K562 (cell line): ENCODE results near the gene MBD3. TPM values are rescaled to one million over a fixed set of nuclear protein-coding genes. Genes with fewer than 3 reads are reported as not detected.

Experiments
- ARID2 ChIP-seq: fragments of 450-650 bp; IDR thresholded peaks from 2 replicates; pipeline ENCODE4 v1.6.1; 2017; ENCODE audit warnings: antibody characterized with exemption, mild to moderate bottlenecking
- ASH1L ChIP-seq: fragments of 450-650 bp; IDR thresholded peaks from 2 replicates; pipeline ENCODE4 v1.6.1; 2018; ENCODE audit warnings: borderline replicate concordance, mild to moderate bottlenecking, low read depth; ENCODE audit not compliant: partially characterized antibody
- FOXK2 ChIP-seq, 2 experiments: fragments of 450-650 bp; IDR thresholded peaks in 1 of 2; conservative IDR thresholded peaks in 1 of 2; 2 replicates each; pipeline ENCODE4 v1.6.1; 2016; ENCODE audit warnings: low read depth in 2 of 2, mild to moderate bottlenecking in 1 of 2
- HDAC1 ChIP-seq, 2 experiments: fragments of 450-650 bp; IDR thresholded peaks; 2 replicates each; pipeline ENCODE4 v1.6.1; 2016 to 2017; ENCODE audit warnings: inconsistent platforms in 1 of 2, mild to moderate bottlenecking in 1 of 2, moderate library complexity in 1 of 2
- HDGF ChIP-seq: fragments of 450-650 bp; IDR thresholded peaks from 2 replicates; pipeline ENCODE4 v1.6.1; 2016
- MYBL2 ChIP-seq, 2 experiments: fragments of 450-650 bp in 1 of 2; sonication (generic) in 1 of 2; formaldehyde crosslinking in 1 of 2; IDR thresholded peaks; 2 replicates each; pipeline versions ENCODE4 v1.6.1 to v1.8.1; 2017 to 2022; ENCODE audit warnings: borderline replicate concordance in 1 of 2, inconsistent platforms in 1 of 2, low read depth in 1 of 2, mild to moderate bottlenecking in 1 of 2, missing genetic modification reagents in 1 of 2, moderate library complexity in 1 of 2
- NFE2 ChIP-seq: IDR thresholded peaks from 2 replicates; pipeline ENCODE4 v1.6.1; 2014; ENCODE audit warnings: antibody characterized with exemption, low read depth
- PHF20 ChIP-seq: fragments of 450-650 bp; IDR thresholded peaks from 2 replicates; pipeline ENCODE4 v1.6.1; 2018; ENCODE audit not compliant: partially characterized antibody
- THRAP3 ChIP-seq: fragments of 450-650 bp; IDR thresholded peaks from 2 replicates; pipeline ENCODE4 v1.6.1; 2016; ENCODE audit warnings: mild to moderate bottlenecking, inconsistent platforms, borderline replicate concordance
- polyA plus RNA-seq, 8 experiments: library from polyadenylated mRNA; depleted of rRNA in 4 of 8; stranded (reverse) in 5 of 8; unstranded in 3 of 8; fragments of >200 nt; fragmentation: Nextera tagmentation in 2 of 8; fragmentation: Illumina TruSeq in 1 of 8; extraction: Ambion mirVana in 2 of 8; extraction: Trizol in 1 of 8; gene quantifications; 2 replicates each; pipeline versions ENCODE4 v1.2.1 to v1.2.3, GENCODE V29; 2011 to 2014; ENCODE audit warnings: inconsistent platforms in 1 of 8, missing spikeins in 1 of 8
- total RNA-seq, 7 experiments: library from RNA; depleted of rRNA in 6 of 7; stranded (reverse); fragments of >200 nt in 6 of 7; fragmentation: Illumina TruSeq in 2 of 7; extraction: Trizol in 2 of 7; gene quantifications; 2 replicates each; pipeline versions ENCODE4 v1.2.1 to v1.2.3, GENCODE V29; 2011 to 2021; ENCODE audit warnings: low replicate concordance in 1 of 7
- TF ChIP-seq, protein P1 (sequence below): fragments of 200-600 bp; sonication (generic); IDR thresholded peaks from one replicate; pipeline ENCODE4 v1.6.1; 2012; ENCODE audit warnings: mild to moderate bottlenecking, low read depth, low read length, inconsistent platforms
- TF ChIP-seq, protein P2 (sequence below): fragments of 450-650 bp; IDR thresholded peaks from 2 replicates; pipeline ENCODE4 v1.6.1; 2017; ENCODE audit warnings: antibody characterized with exemption

MBD3 gene
- total and polyA plus RNA-seq, 9 of the 15 experiments (the other 6 are each of a cell fraction or from before 2014, with no cell fraction given) = 0.24 to 137 (median 30.9) TPM

DNA sequence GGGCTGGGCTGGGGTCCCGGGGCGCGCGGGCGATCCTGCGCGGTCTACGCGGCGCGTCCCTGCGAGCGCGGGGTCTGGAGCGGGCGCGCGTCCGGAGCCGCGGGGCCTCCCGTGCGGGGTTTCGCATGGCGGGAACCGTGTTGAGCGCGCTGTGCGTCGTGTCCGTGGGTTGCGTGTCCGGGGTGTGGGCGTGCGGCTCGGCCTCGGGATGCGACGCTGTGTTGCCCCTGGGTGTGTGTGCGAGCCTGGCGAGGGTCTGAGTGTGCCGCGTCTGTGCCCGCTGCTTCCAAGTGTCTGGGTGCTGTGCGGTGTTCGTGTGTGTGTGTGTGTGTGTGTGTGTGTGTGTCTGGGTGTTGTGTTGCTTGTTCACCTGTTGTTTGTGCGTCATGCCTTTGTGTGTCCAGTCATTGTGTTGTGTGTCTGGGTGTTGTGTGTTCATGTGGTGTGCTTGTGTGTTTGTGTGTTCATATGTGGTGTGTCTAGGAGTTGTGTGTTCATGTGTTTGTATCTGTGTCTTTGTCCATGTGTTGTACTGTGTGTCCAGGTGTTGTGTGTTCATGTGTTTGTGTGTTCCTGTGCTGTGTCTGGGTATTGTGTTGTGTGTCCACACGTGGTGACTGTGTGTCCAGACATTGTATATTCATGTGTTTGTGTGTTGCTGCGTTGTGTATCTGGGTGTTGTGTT is 68.2 kb downstream of the MBD3 start (continued):
- TF ChIP-seq, protein P1, sequence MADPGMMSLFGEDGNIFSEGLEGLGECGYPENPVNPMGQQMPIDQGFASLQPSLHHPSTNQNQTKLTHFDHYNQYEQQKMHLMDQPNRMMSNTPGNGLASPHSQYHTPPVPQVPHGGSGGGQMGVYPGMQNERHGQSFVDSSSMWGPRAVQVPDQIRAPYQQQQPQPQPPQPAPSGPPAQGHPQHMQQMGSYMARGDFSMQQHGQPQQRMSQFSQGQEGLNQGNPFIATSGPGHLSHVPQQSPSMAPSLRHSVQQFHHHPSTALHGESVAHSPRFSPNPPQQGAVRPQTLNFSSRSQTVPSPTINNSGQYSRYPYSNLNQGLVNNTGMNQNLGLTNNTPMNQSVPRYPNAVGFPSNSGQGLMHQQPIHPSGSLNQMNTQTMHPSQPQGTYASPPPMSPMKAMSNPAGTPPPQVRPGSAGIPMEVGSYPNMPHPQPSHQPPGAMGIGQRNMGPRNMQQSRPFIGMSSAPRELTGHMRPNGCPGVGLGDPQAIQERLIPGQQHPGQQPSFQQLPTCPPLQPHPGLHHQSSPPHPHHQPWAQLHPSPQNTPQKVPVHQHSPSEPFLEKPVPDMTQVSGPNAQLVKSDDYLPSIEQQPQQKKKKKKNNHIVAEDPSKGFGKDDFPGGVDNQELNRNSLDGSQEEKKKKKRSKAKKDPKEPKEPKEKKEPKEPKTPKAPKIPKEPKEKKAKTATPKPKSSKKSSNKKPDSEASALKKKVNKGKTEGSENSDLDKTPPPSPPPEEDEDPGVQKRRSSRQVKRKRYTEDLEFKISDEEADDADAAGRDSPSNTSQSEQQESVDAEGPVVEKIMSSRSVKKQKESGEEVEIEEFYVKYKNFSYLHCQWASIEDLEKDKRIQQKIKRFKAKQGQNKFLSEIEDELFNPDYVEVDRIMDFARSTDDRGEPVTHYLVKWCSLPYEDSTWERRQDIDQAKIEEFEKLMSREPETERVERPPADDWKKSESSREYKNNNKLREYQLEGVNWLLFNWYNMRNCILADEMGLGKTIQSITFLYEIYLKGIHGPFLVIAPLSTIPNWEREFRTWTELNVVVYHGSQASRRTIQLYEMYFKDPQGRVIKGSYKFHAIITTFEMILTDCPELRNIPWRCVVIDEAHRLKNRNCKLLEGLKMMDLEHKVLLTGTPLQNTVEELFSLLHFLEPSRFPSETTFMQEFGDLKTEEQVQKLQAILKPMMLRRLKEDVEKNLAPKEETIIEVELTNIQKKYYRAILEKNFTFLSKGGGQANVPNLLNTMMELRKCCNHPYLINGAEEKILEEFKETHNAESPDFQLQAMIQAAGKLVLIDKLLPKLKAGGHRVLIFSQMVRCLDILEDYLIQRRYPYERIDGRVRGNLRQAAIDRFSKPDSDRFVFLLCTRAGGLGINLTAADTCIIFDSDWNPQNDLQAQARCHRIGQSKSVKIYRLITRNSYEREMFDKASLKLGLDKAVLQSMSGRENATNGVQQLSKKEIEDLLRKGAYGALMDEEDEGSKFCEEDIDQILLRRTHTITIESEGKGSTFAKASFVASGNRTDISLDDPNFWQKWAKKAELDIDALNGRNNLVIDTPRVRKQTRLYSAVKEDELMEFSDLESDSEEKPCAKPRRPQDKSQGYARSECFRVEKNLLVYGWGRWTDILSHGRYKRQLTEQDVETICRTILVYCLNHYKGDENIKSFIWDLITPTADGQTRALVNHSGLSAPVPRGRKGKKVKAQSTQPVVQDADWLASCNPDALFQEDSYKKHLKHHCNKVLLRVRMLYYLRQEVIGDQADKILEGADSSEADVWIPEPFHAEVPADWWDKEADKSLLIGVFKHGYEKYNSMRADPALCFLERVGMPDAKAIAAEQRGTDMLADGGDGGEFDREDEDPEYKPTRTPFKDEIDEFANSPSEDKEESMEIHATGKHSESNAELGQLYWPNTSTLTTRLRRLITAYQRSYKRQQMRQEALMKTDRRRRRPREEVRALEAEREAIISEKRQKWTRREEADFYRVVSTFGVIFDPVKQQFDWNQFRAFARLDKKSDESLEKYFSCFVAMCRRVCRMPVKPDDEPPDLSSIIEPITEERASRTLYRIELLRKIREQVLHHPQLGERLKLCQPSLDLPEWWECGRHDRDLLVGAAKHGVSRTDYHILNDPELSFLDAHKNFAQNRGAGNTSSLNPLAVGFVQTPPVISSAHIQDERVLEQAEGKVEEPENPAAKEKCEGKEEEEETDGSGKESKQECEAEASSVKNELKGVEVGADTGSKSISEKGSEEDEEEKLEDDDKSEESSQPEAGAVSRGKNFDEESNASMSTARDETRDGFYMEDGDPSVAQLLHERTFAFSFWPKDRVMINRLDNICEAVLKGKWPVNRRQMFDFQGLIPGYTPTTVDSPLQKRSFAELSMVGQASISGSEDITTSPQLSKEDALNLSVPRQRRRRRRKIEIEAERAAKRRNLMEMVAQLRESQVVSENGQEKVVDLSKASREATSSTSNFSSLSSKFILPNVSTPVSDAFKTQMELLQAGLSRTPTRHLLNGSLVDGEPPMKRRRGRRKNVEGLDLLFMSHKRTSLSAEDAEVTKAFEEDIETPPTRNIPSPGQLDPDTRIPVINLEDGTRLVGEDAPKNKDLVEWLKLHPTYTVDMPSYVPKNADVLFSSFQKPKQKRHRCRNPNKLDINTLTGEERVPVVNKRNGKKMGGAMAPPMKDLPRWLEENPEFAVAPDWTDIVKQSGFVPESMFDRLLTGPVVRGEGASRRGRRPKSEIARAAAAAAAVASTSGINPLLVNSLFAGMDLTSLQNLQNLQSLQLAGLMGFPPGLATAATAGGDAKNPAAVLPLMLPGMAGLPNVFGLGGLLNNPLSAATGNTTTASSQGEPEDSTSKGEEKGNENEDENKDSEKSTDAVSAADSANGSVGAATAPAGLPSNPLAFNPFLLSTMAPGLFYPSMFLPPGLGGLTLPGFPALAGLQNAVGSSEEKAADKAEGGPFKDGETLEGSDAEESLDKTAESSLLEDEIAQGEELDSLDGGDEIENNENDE = no peak
- TF ChIP-seq NFE2 = no peak
- 0 out of 4 replicates have a peak, but pooled peaks of 1 of the 2 experiments have one; percentile 41 for TF ChIP-seq FOXK2 (conservative IDR thresholded peaks at IDR 0.05 in 1 of 2, IDR thresholded peaks at IDR 0.05 in 1 of 2; ENCODE audit: low read depth in 2 of 2)
- TF ChIP-seq HDAC1 (IDR thresholded peaks at IDR 0.05) = peak in 1 of 2 experiments; percentile 74; a peak in 2 of 4 replicates
- peak; percentile 51 for TF ChIP-seq PHF20
- peak; percentile 75; the same call in 1 of the 2 replicates for TF ChIP-seq HDGF
- TF ChIP-seq, protein P2, sequence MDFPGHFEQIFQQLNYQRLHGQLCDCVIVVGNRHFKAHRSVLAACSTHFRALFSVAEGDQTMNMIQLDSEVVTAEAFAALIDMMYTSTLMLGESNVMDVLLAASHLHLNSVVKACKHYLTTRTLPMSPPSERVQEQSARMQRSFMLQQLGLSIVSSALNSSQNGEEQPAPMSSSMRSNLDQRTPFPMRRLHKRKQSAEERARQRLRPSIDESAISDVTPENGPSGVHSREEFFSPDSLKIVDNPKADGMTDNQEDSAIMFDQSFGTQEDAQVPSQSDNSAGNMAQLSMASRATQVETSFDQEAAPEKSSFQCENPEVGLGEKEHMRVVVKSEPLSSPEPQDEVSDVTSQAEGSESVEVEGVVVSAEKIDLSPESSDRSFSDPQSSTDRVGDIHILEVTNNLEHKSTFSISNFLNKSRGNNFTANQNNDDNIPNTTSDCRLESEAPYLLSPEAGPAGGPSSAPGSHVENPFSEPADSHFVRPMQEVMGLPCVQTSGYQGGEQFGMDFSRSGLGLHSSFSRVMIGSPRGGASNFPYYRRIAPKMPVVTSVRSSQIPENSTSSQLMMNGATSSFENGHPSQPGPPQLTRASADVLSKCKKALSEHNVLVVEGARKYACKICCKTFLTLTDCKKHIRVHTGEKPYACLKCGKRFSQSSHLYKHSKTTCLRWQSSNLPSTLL = peak; percentile 55; the same call in 1 of the 2 replicates
- TF ChIP-seq ARID2 = peak; percentile 39; the same call in 1 of the 2 replicates
- peak; percentile 88 for TF ChIP-seq THRAP3
- peak; percentile 33; the same call in 1 of the 2 replicates for TF ChIP-seq MYBL2 (IDR thresholded peaks at IDR 0.05; ENCODE audit: low read depth)
- TF ChIP-seq MYBL2 (CRISPR knock-in tag; IDR thresholded peaks at IDR 0.05; ENCODE audit: borderline replicate concordance) = no peak
- TF ChIP-seq ASH1L = no peak
